OCI-LY1 (cell line): ENCODE data around the gene PLEKHG3.
"Not testable (repeated sequence)": the region's sequence is repeated elsewhere in the genome, so short reads cannot be mapped to it uniquely, and the experiment has no call there.

Source experiments
- EZH2 ChIP-seq: fragments of 200-600 bp; sonication (generic), shearing (Covaris generic); IDR thresholded peaks from 2 replicates; pipeline ENCODE4 v1.8.0; 2017; ENCODE audit warnings: borderline replicate concordance, mixed run types, mild to moderate bottlenecking, antibody characterized with exemption, low read length, moderate library complexity, mixed read lengths
- TF ChIP-seq, protein P1 (sequence below): fragments of 200-600 bp; sonication (generic), shearing (Covaris generic); IDR thresholded peaks from 2 replicates; pipeline ENCODE4 v1.5.1; 2017; ENCODE audit warnings: mild to moderate bottlenecking, antibody characterized with exemption, low read length, moderate library complexity, mixed read lengths

DNA sequence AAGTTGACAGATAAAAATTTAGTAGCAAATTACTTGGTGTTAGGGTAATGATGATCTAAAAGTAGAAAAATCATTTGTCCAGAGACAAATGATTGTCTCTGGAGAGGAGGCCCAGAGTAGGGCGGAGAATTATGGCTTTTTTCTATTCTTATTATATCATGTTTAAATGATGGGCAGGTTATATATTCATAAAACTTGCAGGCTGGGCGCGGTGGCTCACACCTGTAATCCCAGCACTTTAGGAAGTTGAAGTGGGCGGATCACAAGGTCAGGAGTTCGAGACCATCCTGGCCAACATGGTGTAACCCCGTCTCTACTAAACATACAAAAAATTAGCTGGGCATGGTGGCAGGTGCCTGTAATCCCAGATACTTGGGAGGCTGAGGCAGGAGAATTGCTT, 13.6 kb upstream of the PLEKHG3 start:
- TF ChIP-seq, protein P1, sequence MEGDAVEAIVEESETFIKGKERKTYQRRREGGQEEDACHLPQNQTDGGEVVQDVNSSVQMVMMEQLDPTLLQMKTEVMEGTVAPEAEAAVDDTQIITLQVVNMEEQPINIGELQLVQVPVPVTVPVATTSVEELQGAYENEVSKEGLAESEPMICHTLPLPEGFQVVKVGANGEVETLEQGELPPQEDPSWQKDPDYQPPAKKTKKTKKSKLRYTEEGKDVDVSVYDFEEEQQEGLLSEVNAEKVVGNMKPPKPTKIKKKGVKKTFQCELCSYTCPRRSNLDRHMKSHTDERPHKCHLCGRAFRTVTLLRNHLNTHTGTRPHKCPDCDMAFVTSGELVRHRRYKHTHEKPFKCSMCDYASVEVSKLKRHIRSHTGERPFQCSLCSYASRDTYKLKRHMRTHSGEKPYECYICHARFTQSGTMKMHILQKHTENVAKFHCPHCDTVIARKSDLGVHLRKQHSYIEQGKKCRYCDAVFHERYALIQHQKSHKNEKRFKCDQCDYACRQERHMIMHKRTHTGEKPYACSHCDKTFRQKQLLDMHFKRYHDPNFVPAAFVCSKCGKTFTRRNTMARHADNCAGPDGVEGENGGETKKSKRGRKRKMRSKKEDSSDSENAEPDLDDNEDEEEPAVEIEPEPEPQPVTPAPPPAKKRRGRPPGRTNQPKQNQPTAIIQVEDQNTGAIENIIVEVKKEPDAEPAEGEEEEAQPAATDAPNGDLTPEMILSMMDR, result not testable (repeated sequence)
- TF ChIP-seq EZH2, result not testable (repeated sequence)
